NT2/D1 (cell line): ENCODE results near the gene ABCD1.

ENCODE experiments used
- YY1 ChIP-seq: IDR thresholded peaks from 2 replicates; pipeline ENCODE4 v1.6.1; 2011; ENCODE audit not compliant: insufficient read length, insufficient read depth
- ZNF274 ChIP-seq: IDR thresholded peaks from 2 replicates; pipeline ENCODE4 v1.6.1; 2011; ENCODE audit warnings: mild to moderate bottlenecking, low read depth, low read length

DNA sequence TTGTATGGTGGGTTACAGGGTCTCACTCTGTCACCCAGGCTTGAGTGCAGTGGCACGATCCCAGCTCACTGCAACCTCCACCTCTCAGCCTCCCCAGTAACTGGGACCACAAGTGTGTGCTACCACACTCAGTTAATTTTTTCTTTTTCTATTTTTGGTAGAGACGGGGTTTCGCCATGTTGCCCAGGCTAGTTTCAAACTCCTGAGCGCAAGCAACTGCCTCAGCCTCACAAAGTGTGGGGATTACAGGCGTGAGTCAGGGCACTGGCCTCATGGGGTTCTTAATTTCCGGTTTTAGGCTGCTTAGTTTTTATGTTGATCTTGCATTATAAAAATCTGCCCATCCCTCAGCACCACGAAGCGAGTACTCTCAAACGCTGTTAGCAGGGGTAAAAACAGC, 7.2 kb upstream of the ABCD1 start:
- TF ChIP-seq ZNF274 (no peak), YY1 (no peak)
